ENCODE data around the gene RPS5. TPM values are rescaled to one million over a fixed set of nuclear protein-coding genes. Genes with fewer than 3 reads are reported as not detected.

RPS5 gene
- total RNA-seq, 1 experiment from 2014 or later: 1,436 TPM

DNA sequence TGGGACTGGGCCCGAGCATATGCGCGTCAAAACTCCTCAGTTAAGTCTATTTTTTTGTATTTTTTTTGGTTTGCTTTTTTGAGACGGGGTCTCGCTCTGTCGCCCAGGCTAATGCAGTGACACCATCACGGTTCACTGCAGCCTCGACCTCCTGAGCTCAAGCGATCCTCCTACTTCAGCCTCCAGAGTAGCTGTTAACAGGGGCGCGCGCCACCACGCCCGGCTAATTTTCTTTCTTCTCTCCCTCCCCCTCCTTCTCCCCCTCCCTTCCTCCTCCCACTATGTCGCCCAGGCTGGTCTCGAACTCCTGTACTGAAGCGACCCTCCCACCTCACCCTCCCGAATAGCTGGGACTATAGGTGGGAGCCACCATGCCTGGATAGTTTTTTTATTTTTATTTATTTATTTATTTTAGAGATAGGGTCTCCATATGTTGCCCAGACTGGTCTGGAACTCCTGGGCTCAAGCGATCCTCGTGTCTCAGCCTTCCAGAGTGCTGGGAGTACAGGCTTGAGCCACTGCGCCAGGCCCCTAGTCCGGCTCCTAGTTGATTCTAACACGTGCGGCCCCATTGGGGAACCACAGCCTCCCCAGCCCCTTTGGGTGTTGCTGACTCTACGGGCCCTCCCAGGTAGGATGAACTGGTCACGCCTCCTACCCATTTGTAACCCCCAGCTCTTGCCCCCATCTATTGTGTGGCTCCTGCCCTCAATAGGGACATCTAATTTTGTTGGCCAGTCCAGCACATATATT, 5.4 kb upstream of the RPS5 start:
- peak in 1 of 2 experiments; percentile 32 for DNase-seq
- H3K36me3 ChIP-seq (ENCODE audit: control insufficient read depth, insufficient read depth, low read length): no peaks in the 10 kb centered on the region; the same call in 1 of the 2 replicates
- H3K9me3 Mint-ChIP-seq (ENCODE audit: unreplicated experiment): no peaks in the 10 kb centered on the region
- BruUV-seq (replicated peaks): TSS peak; percentile 45
- H3K27me3 ChIP-seq (replicated peaks; ENCODE audit: control insufficient read depth, insufficient read depth, low read length): no peaks in the 10 kb centered on the region
- H3K27me3 Mint-ChIP-seq (ENCODE audit: insufficient read depth, unreplicated experiment): no peaks in the 10 kb centered on the region
- peak overlapping the region; percentile 87 for H3K4me3 Mint-ChIP-seq (ENCODE audit: unreplicated experiment)
- H3K4me3 ChIP-seq (ENCODE audit: low read depth, low read length): peak overlapping the region; percentile 65
- H3K36me3 Mint-ChIP-seq (ENCODE audit: insufficient read depth, unreplicated experiment): peaks cover 24% of the 10 kb centered on the region
- peaks cover 19% of the 10 kb centered on the region for H3K4me1 ChIP-seq
- ChIA-PET CTCF (interaction anchor here (0.8 kb wide), 1 partner anchor 19 kb away, joined by 4 read pairs; the partner anchor contains the start of gene ZNF497), POLR2A (interaction anchor here (0.7 to 1.0 kb wide), 2 partner anchors 19 to 37 kb away, joined by 5 to 6 read pairs; partner anchors contain the start of gene ZNF497)
- H3K9me3 ChIP-seq: no peaks in the 10 kb centered on the region
- H3K27ac Mint-ChIP-seq (ENCODE audit: unreplicated experiment): peak overlapping the region; percentile 85
- no peak for TF ChIP-seq CTCF (IDR thresholded peaks at IDR 0.05; ENCODE audit: insufficient read depth in 1 of 2, low read depth in 1 of 2, low read length in 1 of 2, severe bottlenecking in 1 of 2, unreplicated experiment in 1 of 2)
- intact Hi-C loops (cut with micrococcal nuclease; ENCODE audit: unreplicated experiment): loop anchor here (1.0 to 2.0 kb wide), 4 partner anchors 19 to 103 kb away; partner anchors contain the start of genes ERVK3-1, ZNF324, ZNF497 and ZNF8
- peaks cover 12% of the 10 kb centered on the region for H3K4me1 Mint-ChIP-seq (ENCODE audit: low read depth, unreplicated experiment)

- Histone ChIP-seq H3K4me3 (ENCODE audit: low read depth, low read length) (no peak overlapping the region), H3K4me1 (peaks cover 23% of the 10 kb centered on the region), H3K36me3 (ENCODE audit: control insufficient read depth, insufficient read depth, low read length) (peaks cover under 1% of the 10 kb centered on the region; the same call in 1 of the 2 replicates), H3K27me3 (replicated peaks; ENCODE audit: control insufficient read depth, insufficient read depth, low read length) (no peaks in the 10 kb centered on the region), H3K9me3 (no peaks in the 10 kb centered on the region)
- ChIA-PET CTCF (no interaction called here), POLR2A (no interaction called here)
- H3K36me3 Mint-ChIP-seq (ENCODE audit: insufficient read depth, unreplicated experiment): peaks cover 39% of the 10 kb centered on the region
- DNase-seq: no peak
- no peaks in the 10 kb centered on the region for H3K9me3 Mint-ChIP-seq (ENCODE audit: unreplicated experiment)
- peaks cover 12% of the 10 kb centered on the region for H3K4me1 Mint-ChIP-seq (ENCODE audit: low read depth, unreplicated experiment)
- peak overlapping the region; percentile 51 for H3K4me3 Mint-ChIP-seq (ENCODE audit: unreplicated experiment)
- no peaks in the 10 kb centered on the region for H3K27me3 Mint-ChIP-seq (ENCODE audit: insufficient read depth, unreplicated experiment)
- H3K27ac Mint-ChIP-seq (ENCODE audit: unreplicated experiment): peak overlapping the region; percentile 85
- no peak for TF ChIP-seq CTCF (IDR thresholded peaks at IDR 0.05; ENCODE audit: insufficient read depth in 1 of 2, low read depth in 1 of 2, low read length in 1 of 2, severe bottlenecking in 1 of 2, unreplicated experiment in 1 of 2)
- intact Hi-C loops (cut with micrococcal nuclease; ENCODE audit: unreplicated experiment): no loop called here
- BruUV-seq (replicated peaks): no TSS peak
Observed at GRCh38 chr19:58382997-58383603, 4.0 kb upstream of the RPS5 start.

GRCh38 chr19:58385313-58385890, 1.7 kb upstream of the RPS5 start:
- no TSS peak for BruUV-seq (replicated peaks)
- no peak for DNase-seq
- peaks cover 58% of the 10 kb centered on the region for H3K36me3 Mint-ChIP-seq (ENCODE audit: insufficient read depth, unreplicated experiment)
- H3K4me1 Mint-ChIP-seq (ENCODE audit: low read depth, unreplicated experiment): peaks cover 12% of the 10 kb centered on the region
- no peaks in the 10 kb centered on the region for H3K9me3 ChIP-seq
- H3K27me3 Mint-ChIP-seq (ENCODE audit: insufficient read depth, unreplicated experiment): no peaks in the 10 kb centered on the region
- intact Hi-C loops (cut with micrococcal nuclease; ENCODE audit: unreplicated experiment): no loop called here
- peak overlapping the region; percentile 96 for H3K27ac Mint-ChIP-seq (ENCODE audit: unreplicated experiment)
- TF ChIP-seq CTCF (IDR thresholded peaks at IDR 0.05; ENCODE audit: insufficient read depth in 1 of 2, low read depth in 1 of 2, low read length in 1 of 2, severe bottlenecking in 1 of 2, unreplicated experiment in 1 of 2): no peak
- H3K9me3 Mint-ChIP-seq (ENCODE audit: unreplicated experiment): no peaks in the 10 kb centered on the region
- peak overlapping the region; percentile 79 for H3K4me3 ChIP-seq (ENCODE audit: low read depth, low read length)
- no peaks in the 10 kb centered on the region for H3K27me3 ChIP-seq (replicated peaks; ENCODE audit: control insufficient read depth, insufficient read depth, low read length)
- peaks cover 18% of the 10 kb centered on the region for H3K4me1 ChIP-seq
- peak overlapping the region; percentile 85 for H3K4me3 Mint-ChIP-seq (ENCODE audit: unreplicated experiment)
- ChIA-PET CTCF (no interaction called here), POLR2A (interaction anchor here (0.6 to 1.0 kb wide), 2 partner anchors 23 to 81 kb away, joined by 3 to 6 read pairs; partner anchors contain the start of gene ZNF497)
- 0 out of 2 replicates have a peak, but pooled peaks cover 1% of the 10 kb centered on the region for H3K36me3 ChIP-seq (ENCODE audit: control insufficient read depth, insufficient read depth, low read length)

Measured in Caco-2 (cell line).